ENCODE data around the gene ATP10D. TPM values are rescaled to one million over a fixed set of nuclear protein-coding genes. Genes with fewer than 3 reads are reported as not detected.

The ATP10D gene
- total RNA-seq, 2 experiments from 2014 or later = 4.1 to 4.7 TPM

DNA sequence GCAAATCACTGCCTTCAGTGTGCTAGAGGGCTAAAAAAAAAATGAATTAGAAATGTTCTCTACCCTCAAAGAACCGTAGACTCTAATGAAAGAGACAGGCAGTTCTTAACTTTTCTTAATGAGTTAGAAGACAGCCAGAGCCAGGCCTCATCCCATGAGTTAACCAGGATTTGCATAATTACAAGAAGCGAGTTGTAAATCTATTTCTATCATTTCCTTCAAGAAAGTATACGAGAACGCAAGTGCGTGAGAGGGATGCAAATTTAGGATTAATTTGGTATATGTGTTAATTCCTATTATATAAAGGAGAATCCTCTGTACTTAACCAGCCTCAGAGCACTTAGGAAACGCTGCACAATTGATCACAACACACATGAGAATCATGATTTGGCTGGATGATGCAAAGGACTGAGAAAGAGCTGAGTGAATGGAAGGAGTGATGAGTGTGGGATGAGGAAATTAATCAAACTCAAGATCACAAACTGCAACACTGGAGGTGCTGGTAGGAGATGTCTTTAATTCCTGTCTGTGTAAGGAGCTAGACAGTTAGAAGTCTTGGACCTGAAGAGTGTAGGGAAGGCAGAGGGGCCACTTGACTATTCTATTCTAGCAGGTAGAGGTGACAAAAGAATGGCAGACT is 157.2 kb downstream of the ATP10D start:
- Mint-ChIP-seq H3K4me3 (no peak overlapping the region), H3K36me3 (ENCODE audit: low read depth) (no peaks in the 10 kb centered on the region), H3K27ac (no peak overlapping the region), H3K4me1 (ENCODE audit: low read depth) (no peaks in the 10 kb centered on the region), H3K9me3 (no peaks in the 10 kb centered on the region), H3K27me3 (peaks cover 4% of the 10 kb centered on the region)
- ChIA-PET POLR2A (no interaction called here), CTCF (interaction anchor here (0.6 to 0.8 kb wide), 2 partner anchors 9 to 26 kb away, joined by 3 to 5 read pairs; no protein-coding TSS in a partner anchor)
- intact Hi-C loops (cut with micrococcal nuclease) = no loop called here
- DNase-seq (no peak), ATAC-seq (no peak)
- TF ChIP-seq, protein P1, sequence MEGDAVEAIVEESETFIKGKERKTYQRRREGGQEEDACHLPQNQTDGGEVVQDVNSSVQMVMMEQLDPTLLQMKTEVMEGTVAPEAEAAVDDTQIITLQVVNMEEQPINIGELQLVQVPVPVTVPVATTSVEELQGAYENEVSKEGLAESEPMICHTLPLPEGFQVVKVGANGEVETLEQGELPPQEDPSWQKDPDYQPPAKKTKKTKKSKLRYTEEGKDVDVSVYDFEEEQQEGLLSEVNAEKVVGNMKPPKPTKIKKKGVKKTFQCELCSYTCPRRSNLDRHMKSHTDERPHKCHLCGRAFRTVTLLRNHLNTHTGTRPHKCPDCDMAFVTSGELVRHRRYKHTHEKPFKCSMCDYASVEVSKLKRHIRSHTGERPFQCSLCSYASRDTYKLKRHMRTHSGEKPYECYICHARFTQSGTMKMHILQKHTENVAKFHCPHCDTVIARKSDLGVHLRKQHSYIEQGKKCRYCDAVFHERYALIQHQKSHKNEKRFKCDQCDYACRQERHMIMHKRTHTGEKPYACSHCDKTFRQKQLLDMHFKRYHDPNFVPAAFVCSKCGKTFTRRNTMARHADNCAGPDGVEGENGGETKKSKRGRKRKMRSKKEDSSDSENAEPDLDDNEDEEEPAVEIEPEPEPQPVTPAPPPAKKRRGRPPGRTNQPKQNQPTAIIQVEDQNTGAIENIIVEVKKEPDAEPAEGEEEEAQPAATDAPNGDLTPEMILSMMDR (IDR thresholded peaks at IDR 0.05) = no peak

Other genes starting within 250 kb of the ATP10D start
- gene COMMD8, start 21.6 kb upstream of the ATP10D start, total RNA-seq = 10 to 100 TPM; 30.5 to 32.8 TPM

Data from activated CD8-positive, alpha-beta T cell treated with anti-CD3 and anti-CD28 coated beads for 36 hours (primary cell).